Activated naive CD8-positive, alpha-beta T cell treated with anti-CD3 and anti-CD28 coated beads, Interleukin-2, amount 50 U/mL, for 24 hours (primary cell): ENCODE results near the gene SLC39A5.
"Not testable (repeated sequence)": the region's sequence is repeated elsewhere in the genome, so short reads cannot be mapped to it uniquely, and the experiment has no call there.

Source experiments
- ATAC-seq: fragments of 150-1000 bp; cut with Tn5 transposase; one replicate; pipeline ENCODE4 v1.10.0; 2021
- DNase-seq: peaks from one replicate; pipeline ENCODE4 v3.0.0; 2021
- H3K27ac Mint-ChIP-seq: one replicate; pipeline ENCODE4 v1.8.0; 2021; ENCODE audit warnings: mild to moderate bottlenecking, mixed read lengths
- H3K27me3 Mint-ChIP-seq: one replicate; pipeline ENCODE4 v1.8.0; 2021; ENCODE audit warnings: mixed read lengths
- H3K36me3 Mint-ChIP-seq: one replicate; pipeline ENCODE4 v1.8.0; 2021; ENCODE audit warnings: low read depth, mixed read lengths
- H3K4me1 Mint-ChIP-seq: one replicate; pipeline ENCODE4 v1.8.0; 2021; ENCODE audit warnings: mixed read lengths
- H3K4me3 Mint-ChIP-seq: one replicate; pipeline ENCODE4 v1.8.0; 2021; ENCODE audit warnings: mild to moderate bottlenecking, moderate library complexity, mixed read lengths
- H3K9me3 Mint-ChIP-seq: one replicate; pipeline ENCODE4 v1.8.0; 2021; ENCODE audit warnings: mixed read lengths

SLC39A5 gene

DNA sequence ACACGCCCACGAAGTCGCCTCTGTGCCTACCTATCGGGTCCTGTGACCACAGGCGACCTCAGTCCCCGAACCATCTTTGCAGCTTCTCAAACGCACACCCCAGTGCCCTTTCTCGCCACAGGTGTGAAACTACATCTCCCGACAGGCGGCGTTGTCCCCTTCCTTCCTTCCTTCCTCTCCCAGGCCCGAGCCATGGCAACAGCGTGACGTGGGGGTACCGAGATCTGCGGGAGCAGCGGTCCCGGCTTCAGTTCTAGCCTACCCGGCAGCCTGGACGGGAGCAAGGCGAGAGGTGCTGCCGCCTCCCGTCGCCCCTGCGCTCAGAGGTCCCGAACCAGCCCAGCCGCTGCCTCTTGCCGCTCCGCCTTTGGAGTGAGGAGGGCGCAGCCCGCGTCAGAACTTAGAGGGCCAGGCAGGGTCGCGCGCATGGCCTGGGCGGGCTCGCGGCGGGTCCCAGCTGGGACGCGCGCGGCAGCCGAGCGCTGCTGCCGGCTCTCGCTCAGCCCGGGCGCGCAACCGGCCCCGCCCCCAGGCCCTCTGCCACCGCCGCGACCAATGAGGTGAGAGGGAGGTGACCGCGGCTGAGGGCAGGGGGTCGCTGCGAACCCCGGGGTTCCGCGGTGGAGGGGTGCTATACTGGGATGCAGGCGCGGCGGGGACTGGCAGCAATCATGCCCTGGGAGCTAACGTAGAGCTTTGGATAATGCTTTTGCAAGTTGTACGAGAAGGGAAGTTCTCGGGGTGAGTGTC, 37.0 kb downstream of the SLC39A5 start, which contains the start of gene COQ10A:
Gene COQ10A, plus strand, starts transcription at position 250 of the 750 bp plus-strand sequence. Its CDS starts 177 bp downstream, at position 427.
- Mint-ChIP-seq H3K4me1 (peaks cover 21% of the 10 kb centered on the region), H3K9me3 (no peaks in the 10 kb centered on the region), H3K4me3 (peak within 1 kb of the TSS; percentile 91), H3K36me3 (peaks cover 13% of the 10 kb centered on the region), H3K27ac (peak within 1 kb of the TSS; percentile 88), H3K27me3 (no peaks in the 10 kb centered on the region)
- peak; percentile 85 for DNase-seq
- peak; percentile 93 for ATAC-seq

DNA sequence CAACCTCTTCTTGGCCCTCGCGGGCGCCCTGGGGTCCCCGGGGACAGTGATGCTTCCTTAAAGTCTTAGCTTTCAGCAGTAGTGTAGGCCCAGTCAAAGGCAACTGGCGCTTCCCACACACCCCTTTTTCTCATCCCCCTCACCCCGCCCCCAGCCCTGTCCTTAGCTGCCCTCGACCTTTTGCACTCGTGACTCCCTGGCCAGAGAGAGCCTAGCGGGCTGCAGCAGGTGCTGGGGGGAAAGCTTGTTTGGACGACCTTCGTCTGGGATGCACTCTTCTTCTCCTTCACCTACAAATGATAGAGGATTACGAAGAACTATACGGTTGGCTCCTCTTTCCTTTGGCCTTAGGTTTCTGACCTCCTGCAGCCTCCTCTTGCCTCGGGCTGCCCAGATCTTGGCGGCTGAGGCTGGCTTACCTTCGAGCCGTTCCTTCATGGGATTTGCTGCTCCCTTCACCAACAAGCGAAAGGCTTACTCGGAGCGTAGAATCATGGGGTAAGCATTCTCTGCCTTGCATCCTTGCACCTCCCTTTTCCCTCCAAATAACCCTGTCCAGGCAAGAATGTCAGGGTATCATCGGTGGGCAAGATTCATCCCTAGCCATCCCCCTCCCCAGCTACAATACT, 37.7 kb downstream of the SLC39A5 start:
- H3K9me3 Mint-ChIP-seq = no peaks in the 10 kb centered on the region

DNA sequence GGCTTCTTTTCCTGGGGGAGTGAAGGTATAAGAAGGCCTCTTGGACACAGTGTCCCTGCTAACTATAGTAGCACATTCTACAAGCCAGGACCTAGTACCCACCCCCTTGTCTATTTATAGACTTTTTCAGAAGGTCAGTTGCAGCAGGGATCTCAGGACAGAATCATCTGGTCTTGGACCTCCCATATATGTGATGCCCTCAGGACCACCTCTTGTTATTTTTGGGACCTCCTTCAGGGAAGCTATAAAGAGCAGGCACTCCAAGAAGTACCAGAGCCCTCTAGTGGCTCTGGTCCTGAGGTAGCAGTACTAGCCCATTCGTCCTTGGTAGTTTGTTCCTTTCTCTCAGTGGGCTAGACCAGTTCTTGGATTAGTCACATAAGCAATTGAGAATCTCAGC, 41.2 kb downstream of the SLC39A5 start:
- Mint-ChIP-seq H3K27me3 (no peaks in the 10 kb centered on the region), H3K4me3 (no peak overlapping the region), H3K36me3 (peaks cover 36% of the 10 kb centered on the region), H3K27ac (peak overlapping the region; percentile 16), H3K9me3 (no peaks in the 10 kb centered on the region), H3K4me1 (peaks cover 17% of the 10 kb centered on the region)
- no peak for DNase-seq
- peak; percentile 25 for ATAC-seq

More for the DNA sequence above, 37.7 kb downstream of the SLC39A5 start:
- Mint-ChIP-seq H3K27me3 (no peaks in the 10 kb centered on the region), H3K36me3 (peaks cover 13% of the 10 kb centered on the region), H3K4me1 (peaks cover 21% of the 10 kb centered on the region), H3K27ac (peak overlapping the region; percentile 39), H3K4me3 (peak overlapping the region; percentile 91)
- DNase-seq (no peak), ATAC-seq (no peak)

DNA sequence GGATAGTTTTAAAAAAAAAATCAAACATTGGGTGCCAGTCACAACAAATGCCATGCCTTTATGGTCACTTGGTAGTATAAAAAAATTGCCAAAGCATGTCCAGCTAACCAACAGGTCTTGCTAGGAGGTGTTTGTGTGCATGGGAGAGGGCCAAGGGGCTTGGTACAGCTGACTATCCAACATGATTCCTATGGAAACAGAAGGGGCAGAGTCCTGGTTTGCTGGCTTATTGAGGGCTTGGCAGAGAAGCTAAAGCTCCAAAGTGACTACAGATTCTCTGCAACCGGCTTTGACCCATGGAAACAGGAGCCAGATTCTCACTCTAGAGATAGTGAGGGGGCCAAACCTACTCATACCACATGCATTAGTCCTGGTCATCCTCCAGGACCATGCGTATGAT, 42.6 kb downstream of the SLC39A5 start:
- not testable (repeated sequence) for H3K9me3 Mint-ChIP-seq, H3K27me3 Mint-ChIP-seq, H3K4me1 Mint-ChIP-seq, H3K4me3 Mint-ChIP-seq, DNase-seq, ATAC-seq
- H3K27ac Mint-ChIP-seq = peak overlapping the region; percentile 47
- peaks cover 41% of the 10 kb centered on the region for H3K36me3 Mint-ChIP-seq

DNA sequence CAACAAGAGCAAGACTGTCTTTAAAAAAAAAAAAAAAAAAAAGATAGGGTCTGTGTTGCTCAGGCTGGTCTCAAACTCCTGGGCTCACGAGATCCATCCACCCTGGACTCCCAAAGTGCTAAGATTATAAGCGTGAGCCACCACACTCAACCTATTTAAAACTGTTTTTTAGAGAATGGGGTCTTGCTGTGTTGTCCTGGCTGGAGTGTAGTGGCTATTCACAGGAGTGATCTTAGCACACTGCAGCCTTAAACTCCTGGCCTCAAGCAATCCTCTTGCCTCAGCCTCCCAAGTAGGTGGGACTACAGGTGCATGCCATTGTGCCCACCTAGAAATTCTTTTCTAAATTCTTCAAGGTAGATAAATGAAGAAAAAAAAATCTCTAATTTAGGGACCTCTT, 44.4 kb downstream of the SLC39A5 start:
- ATAC-seq (no peak), DNase-seq (no peak)
- Mint-ChIP-seq H3K4me3 (no peak overlapping the region), H3K27ac (no peak overlapping the region), H3K9me3 (no peaks in the 10 kb centered on the region), H3K27me3 (no peaks in the 10 kb centered on the region), H3K36me3 (peaks cover 52% of the 10 kb centered on the region), H3K4me1 (no peaks in the 10 kb centered on the region)

DNA sequence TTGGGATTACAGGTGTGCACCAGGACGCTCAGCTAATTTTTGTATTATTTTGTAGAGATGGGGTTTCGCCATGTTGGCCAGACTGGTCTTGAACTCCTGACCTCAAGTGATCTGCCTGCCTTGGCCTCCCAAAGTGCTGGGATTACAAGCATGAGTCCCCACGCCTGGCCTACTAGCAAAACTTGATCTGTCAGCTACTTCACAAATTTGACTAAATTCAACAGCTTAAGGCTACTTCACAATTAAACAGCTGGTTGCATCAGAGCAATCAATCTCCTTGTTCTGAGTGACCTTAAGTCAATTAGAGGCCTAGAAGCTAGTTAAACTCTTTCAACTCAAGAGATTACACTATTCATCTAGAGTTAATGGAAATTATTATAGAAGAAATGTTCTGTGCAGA, 49.1 kb downstream of the SLC39A5 start:
- Mint-ChIP-seq H3K4me1 (no peaks in the 10 kb centered on the region), H3K36me3 (peaks cover 56% of the 10 kb centered on the region), H3K27me3 (no peaks in the 10 kb centered on the region), H3K27ac (no peak overlapping the region), H3K9me3 (no peaks in the 10 kb centered on the region), H3K4me3 (no peak overlapping the region)
- DNase-seq (no peak), ATAC-seq (no peak)

DNA sequence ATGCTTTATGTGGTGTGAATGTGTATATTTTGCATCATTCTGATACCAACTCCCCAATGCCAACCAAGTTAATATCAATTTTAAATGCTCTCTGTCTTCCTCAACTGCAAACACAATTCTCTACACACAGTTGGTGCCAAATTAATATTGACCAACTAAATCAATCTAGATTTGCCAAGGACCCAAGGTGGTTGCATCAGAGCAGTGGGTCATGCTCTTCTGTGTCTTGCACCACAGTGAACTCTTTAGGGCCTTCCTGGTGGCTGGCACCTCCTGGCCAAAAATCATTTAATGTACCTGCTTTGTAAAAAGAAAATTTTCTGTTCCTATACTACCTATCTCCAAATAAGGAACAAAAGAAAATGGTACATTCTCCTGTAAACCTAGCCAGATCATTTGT, 51.0 kb downstream of the SLC39A5 start:
- ATAC-seq (no peak), DNase-seq (no peak)
- Mint-ChIP-seq H3K4me3 (no peak overlapping the region), H3K36me3 (peaks cover 51% of the 10 kb centered on the region), H3K4me1 (no peaks in the 10 kb centered on the region), H3K9me3 (no peaks in the 10 kb centered on the region), H3K27ac (no peak overlapping the region), H3K27me3 (no peaks in the 10 kb centered on the region)

DNA sequence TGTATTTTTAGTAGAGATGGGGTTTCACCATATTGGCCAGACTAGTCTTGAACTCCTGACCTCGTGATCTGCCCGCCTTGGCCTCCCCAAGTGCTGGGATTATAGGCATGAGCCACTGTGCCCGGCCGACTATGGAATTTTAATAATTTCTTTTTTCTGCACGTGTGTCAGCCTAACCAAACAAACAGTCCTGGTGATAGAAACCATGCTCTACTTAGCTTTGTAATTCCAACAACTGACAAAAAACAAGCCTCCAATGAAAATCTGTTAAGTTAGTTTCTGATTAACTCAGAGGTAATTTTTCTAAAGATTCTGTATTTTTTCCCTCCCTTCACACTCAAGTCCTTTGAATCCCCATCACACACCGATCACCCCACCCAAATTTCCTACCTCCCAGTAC, 52.2 kb downstream of the SLC39A5 start:
- ATAC-seq (no peak), DNase-seq (no peak)
- Mint-ChIP-seq H3K27ac (no peak overlapping the region), H3K4me3 (no peak overlapping the region), H3K27me3 (no peaks in the 10 kb centered on the region), H3K9me3 (no peaks in the 10 kb centered on the region), H3K4me1 (no peaks in the 10 kb centered on the region), H3K36me3 (peaks cover 52% of the 10 kb centered on the region)

DNA sequence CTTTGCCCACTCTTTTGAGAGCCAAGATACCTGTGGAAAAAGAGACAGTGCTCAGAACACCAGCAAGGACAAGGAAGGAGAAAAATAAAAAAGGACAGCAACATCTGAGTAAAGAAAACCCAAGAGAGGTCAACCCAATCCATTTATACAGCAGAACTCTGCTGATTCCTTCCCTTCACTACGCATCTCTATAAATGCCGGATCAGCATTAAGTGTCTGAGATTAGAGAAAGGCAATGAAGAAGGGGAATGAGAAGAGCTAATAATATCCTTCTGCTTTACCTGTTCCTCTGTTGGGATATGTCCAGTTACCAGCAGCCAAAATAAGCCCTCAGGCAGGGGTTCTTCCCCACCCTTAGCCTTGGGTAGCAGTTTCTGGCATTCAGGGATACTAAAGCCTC, 52.7 kb downstream of the SLC39A5 start:
- ATAC-seq (no peak), DNase-seq (no peak)
- Mint-ChIP-seq H3K36me3 (peaks cover 50% of the 10 kb centered on the region), H3K4me1 (no peaks in the 10 kb centered on the region), H3K9me3 (no peaks in the 10 kb centered on the region), H3K27ac (no peak overlapping the region), H3K4me3 (no peak overlapping the region), H3K27me3 (no peaks in the 10 kb centered on the region)

DNA sequence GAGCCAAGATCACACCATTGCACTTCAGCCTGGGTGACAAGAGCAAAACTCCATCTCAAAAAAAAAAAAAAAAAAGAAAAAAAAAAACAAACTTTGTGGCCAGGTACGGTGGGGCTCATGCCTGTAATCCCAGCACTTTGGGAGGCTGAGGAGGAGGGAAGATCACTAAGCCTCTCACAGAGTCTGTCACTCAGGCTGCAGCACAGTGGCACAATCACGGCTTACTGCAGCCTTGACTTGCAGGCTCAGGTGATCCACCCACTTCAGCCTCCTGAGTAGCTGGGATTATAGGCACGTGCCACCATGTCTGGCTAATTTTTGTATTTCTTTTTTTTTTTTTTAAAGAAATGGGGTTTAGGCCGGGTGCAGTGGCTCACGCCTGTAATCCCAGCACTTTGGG, 54.4 kb downstream of the SLC39A5 start:
- H3K36me3 Mint-ChIP-seq = peaks cover 44% of the 10 kb centered on the region
- DNase-seq, H3K9me3 Mint-ChIP-seq, H3K4me1 Mint-ChIP-seq, H3K27me3 Mint-ChIP-seq, H3K4me3 Mint-ChIP-seq, ATAC-seq, H3K27ac Mint-ChIP-seq: not testable (repeated sequence)

DNA sequence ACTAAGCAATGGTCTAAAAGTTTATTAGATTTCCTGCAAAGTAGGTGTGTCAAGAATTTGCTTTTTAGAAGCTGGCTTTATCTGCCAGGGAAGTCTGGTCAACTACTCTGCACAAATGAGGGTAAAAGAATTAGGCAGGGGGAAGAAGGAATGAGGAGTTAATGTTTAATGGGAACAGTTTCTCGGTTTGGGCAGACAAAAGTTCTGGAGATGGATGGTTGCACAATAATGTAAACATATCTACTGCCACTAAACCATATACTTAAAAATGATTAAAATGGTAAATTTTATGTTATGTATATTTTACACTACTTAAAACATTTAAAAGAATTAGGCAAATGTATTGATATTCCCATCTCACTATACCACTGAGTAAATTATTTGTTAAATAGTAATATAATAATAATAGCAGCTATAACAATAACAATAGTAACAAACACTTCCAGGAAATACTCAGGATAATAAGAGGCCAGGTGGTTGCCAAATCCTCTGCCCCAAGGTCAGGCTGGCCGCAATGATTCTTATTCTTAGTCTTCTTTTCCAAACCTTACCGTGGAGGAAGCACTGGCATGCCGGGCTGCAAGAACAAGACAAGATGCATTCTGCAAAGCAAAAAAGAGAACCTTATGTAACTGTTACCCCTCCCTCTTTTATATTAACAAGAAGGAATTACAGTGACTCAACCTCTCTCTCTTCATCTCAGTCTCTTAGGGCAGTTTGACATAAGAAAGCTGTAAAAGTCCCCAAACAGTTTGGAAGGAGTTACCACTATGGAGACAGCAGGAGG, 56.4 kb downstream of the SLC39A5 start:
- ATAC-seq (no peak), DNase-seq (no peak)
- H3K4me1 Mint-ChIP-seq = peaks cover 9% of the 10 kb centered on the region
- no peak overlapping the region for H3K4me3 Mint-ChIP-seq
- H3K27ac Mint-ChIP-seq = no peak overlapping the region
- peaks cover 46% of the 10 kb centered on the region for H3K36me3 Mint-ChIP-seq
- no peaks in the 10 kb centered on the region for H3K9me3 Mint-ChIP-seq
- no peaks in the 10 kb centered on the region for H3K27me3 Mint-ChIP-seq
